NCI-H1436 treated with DMSO at 0.1 percent for 48 hours (cell line): ENCODE results near the gene EXOC6B.

Experiments used
- DNase-seq: peaks from one replicate; lab custom pipeline; 2025; lab: John Stamatoyannopoulos, UW

The EXOC6B gene

GRCh38 chr2:72271766-72272641, 553.8 kb downstream of the EXOC6B start:
- DNase-seq = no peak

- DNase-seq = no peak
Measured at GRCh38 chr2:72271276-72271614, 554.6 kb downstream of the EXOC6B start.

- DNase-seq = no peak
Measured at GRCh38 chr2:72270556-72271275, 555.1 kb downstream of the EXOC6B start.

- no peak for DNase-seq
Measured at GRCh38 chr2:72263776-72264060, 562.1 kb downstream of the EXOC6B start.

- no peak for DNase-seq
Measured at GRCh38 chr2:72263043-72263775, 562.6 kb downstream of the EXOC6B start.

GRCh38 chr2:72261076-72261475, 564.8 kb downstream of the EXOC6B start:
- no peak for DNase-seq

GRCh38 chr2:72255540-72255939, 570.3 kb downstream of the EXOC6B start:
- no peak for DNase-seq

- DNase-seq = no peak
Measured at GRCh38 chr2:72254831-72255451, 570.9 kb downstream of the EXOC6B start.

GRCh38 chr2:72238311-72238710, 587.5 kb downstream of the EXOC6B start:
- no peak for DNase-seq

- no peak for DNase-seq
Measured at GRCh38 chr2:72237549-72237948, 588.3 kb downstream of the EXOC6B start.

GRCh38 chr2:72236445-72237067, 589.3 kb downstream of the EXOC6B start:
- DNase-seq = no peak

GRCh38 chr2:72235497-72236415, 590.1 kb downstream of the EXOC6B start:
- no peak for DNase-seq

GRCh38 chr2:72233211-72233610, 592.6 kb downstream of the EXOC6B start:
- no peak for DNase-seq

- no peak for DNase-seq
Measured at GRCh38 chr2:72222829-72223564, 602.8 kb downstream of the EXOC6B start.

GRCh38 chr2:72220170-72220569, 605.7 kb downstream of the EXOC6B start:
- DNase-seq = no peak

GRCh38 chr2:72214429-72215143, 611.2 kb downstream of the EXOC6B start:
- no peak for DNase-seq

- DNase-seq = no peak
Measured at GRCh38 chr2:72212486-72212855, 613.4 kb downstream of the EXOC6B start.

GRCh38 chr2:72211777-72212485, 613.9 kb downstream of the EXOC6B start:
- no peak for DNase-seq

GRCh38 chr2:72211350-72211749, 614.5 kb downstream of the EXOC6B start:
- DNase-seq = no peak
